GM21619 (cell line): ENCODE measurements around the gene DDX17.

Experiments used
- ATAC-seq: cut with Tn5 transposase; IDR thresholded peaks from one replicate; pipeline ENCODE4 v1.9.1; 2021; ENCODE audit not compliant: unreplicated experiment

DDX17 gene

GRCh38 chr22:38451404-38451803 lies 54.7 kb downstream of the DDX17 start:
- ATAC-seq, result no peak

GRCh38 chr22:38450234-38450797 lies 55.8 kb downstream of the DDX17 start:
- no peak for ATAC-seq

- no peak for ATAC-seq
These were observed 56.3 kb downstream of the DDX17 start for GRCh38 chr22:38449776-38450175.

GRCh38 chr22:38448945-38449745 lies 57.0 kb downstream of the DDX17 start:
- ATAC-seq, result no peak

GRCh38 chr22:38446018-38446601 lies 60.0 kb downstream of the DDX17 start:
- ATAC-seq, result no peak

GRCh38 chr22:38444783-38445182 lies 61.3 kb downstream of the DDX17 start:
- ATAC-seq, result no peak

GRCh38 chr22:38443628-38444521 lies 62.2 kb downstream of the DDX17 start:
- no peak for ATAC-seq

GRCh38 chr22:38442967-38443627 lies 63.0 kb downstream of the DDX17 start:
- no peak for ATAC-seq

GRCh38 chr22:38441620-38442287 lies 64.4 kb downstream of the DDX17 start:
- no peak for ATAC-seq

- no peak for ATAC-seq
These were observed 65.3 kb downstream of the DDX17 start for GRCh38 chr22:38440747-38441350.

- ATAC-seq, result no peak
These were observed 68.7 kb downstream of the DDX17 start for GRCh38 chr22:38437416-38437815.

GRCh38 chr22:38436629-38437395 lies 69.3 kb downstream of the DDX17 start:
- no peak for ATAC-seq

GRCh38 chr22:38435965-38436364 lies 70.1 kb downstream of the DDX17 start:
- no peak for ATAC-seq

GRCh38 chr22:38435010-38435409 lies 71.1 kb downstream of the DDX17 start:
- ATAC-seq, result no peak

GRCh38 chr22:38433871-38434270 lies 72.2 kb downstream of the DDX17 start:
- no peak for ATAC-seq
